K562 (cell line): ENCODE results near the gene GATC.

Experiments
- DNMT1 ChIP-seq: fragments of 450-650 bp; IDR thresholded peaks from 2 replicates; pipeline ENCODE4 v1.6.1; 2016; ENCODE audit warnings: antibody characterized with exemption, mild to moderate bottlenecking
- ETS1 ChIP-seq: conservative IDR thresholded peaks from 2 replicates; pipeline ENCODE4 v1.6.1; 2011; ENCODE audit warnings: low read depth, mild to moderate bottlenecking, low read length; ENCODE audit not compliant: control insufficient read depth
- HMG20B ChIP-seq: fragments of 250-450 bp; sonication (Bioruptor Pico); IDR thresholded peaks from 2 replicates; pipeline ENCODE4 v1.5.0; 2021; ENCODE audit warnings: mild to moderate bottlenecking
- KAT8 ChIP-seq: fragments of 450-650 bp; IDR thresholded peaks from 2 replicates; pipeline ENCODE4 v1.6.1; 2016; ENCODE audit warnings: low read depth, mild to moderate bottlenecking
- KLF10 ChIP-seq: fragments of 250-450 bp; sonication (Bioruptor Pico); IDR thresholded peaks from 2 replicates; pipeline ENCODE4 v1.6.1; 2021; ENCODE audit warnings: matching md5 sums
- ZNF274 ChIP-seq: IDR thresholded peaks from 2 replicates; pipeline ENCODE4 v1.6.1; 2011; ENCODE audit warnings: low read depth, mild to moderate bottlenecking, low read length, moderate library complexity, borderline replicate concordance
- TF ChIP-seq, protein P1 (sequence below), 2 experiments: fragments of 450-650 bp; formaldehyde crosslinking in 1 of 2; IDR thresholded peaks; 2 replicates each; pipeline versions ENCODE4 v1.4.0 to v1.6.1; 2014 to 2020; ENCODE audit warnings: mild to moderate bottlenecking in 2 of 2, borderline replicate concordance in 1 of 2, low read depth in 1 of 2

- no peak for TF ChIP-seq HMG20B (CRISPR knock-in tag)
- TF ChIP-seq ZNF274: no peak
- no peak for TF ChIP-seq KAT8
- TF ChIP-seq, protein P1, sequence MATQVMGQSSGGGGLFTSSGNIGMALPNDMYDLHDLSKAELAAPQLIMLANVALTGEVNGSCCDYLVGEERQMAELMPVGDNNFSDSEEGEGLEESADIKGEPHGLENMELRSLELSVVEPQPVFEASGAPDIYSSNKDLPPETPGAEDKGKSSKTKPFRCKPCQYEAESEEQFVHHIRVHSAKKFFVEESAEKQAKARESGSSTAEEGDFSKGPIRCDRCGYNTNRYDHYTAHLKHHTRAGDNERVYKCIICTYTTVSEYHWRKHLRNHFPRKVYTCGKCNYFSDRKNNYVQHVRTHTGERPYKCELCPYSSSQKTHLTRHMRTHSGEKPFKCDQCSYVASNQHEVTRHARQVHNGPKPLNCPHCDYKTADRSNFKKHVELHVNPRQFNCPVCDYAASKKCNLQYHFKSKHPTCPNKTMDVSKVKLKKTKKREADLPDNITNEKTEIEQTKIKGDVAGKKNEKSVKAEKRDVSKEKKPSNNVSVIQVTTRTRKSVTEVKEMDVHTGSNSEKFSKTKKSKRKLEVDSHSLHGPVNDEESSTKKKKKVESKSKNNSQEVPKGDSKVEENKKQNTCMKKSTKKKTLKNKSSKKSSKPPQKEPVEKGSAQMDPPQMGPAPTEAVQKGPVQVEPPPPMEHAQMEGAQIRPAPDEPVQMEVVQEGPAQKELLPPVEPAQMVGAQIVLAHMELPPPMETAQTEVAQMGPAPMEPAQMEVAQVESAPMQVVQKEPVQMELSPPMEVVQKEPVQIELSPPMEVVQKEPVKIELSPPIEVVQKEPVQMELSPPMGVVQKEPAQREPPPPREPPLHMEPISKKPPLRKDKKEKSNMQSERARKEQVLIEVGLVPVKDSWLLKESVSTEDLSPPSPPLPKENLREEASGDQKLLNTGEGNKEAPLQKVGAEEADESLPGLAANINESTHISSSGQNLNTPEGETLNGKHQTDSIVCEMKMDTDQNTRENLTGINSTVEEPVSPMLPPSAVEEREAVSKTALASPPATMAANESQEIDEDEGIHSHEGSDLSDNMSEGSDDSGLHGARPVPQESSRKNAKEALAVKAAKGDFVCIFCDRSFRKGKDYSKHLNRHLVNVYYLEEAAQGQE (IDR thresholded peaks at IDR 0.05; ENCODE audit: borderline replicate concordance): no peak
- TF ChIP-seq, protein P1 (CRISPR knock-in tag; IDR thresholded peaks at IDR 0.05; ENCODE audit: low read depth): no peak
- TF ChIP-seq KLF10: no peak
- TF ChIP-seq DNMT1: no peak
- no peak for TF ChIP-seq ETS1
These were observed 33.2 kb downstream of the GATC start for GRCh38 chr12:120479458-120479857.
